Measurements from ENCODE around the gene POLDIP2. TPM values are rescaled to one million over a fixed set of nuclear protein-coding genes. Genes with fewer than 3 reads are reported as not detected.
A peak's percentile ranks its signal among the peaks of the same experiment; 100 is the strongest.

The POLDIP2 gene
- total and polyA plus RNA-seq, 2 of the 13 experiments (the other 11 are each of a cell fraction or from before 2014, with no cell fraction given): 85.9 to 114 TPM

DNA sequence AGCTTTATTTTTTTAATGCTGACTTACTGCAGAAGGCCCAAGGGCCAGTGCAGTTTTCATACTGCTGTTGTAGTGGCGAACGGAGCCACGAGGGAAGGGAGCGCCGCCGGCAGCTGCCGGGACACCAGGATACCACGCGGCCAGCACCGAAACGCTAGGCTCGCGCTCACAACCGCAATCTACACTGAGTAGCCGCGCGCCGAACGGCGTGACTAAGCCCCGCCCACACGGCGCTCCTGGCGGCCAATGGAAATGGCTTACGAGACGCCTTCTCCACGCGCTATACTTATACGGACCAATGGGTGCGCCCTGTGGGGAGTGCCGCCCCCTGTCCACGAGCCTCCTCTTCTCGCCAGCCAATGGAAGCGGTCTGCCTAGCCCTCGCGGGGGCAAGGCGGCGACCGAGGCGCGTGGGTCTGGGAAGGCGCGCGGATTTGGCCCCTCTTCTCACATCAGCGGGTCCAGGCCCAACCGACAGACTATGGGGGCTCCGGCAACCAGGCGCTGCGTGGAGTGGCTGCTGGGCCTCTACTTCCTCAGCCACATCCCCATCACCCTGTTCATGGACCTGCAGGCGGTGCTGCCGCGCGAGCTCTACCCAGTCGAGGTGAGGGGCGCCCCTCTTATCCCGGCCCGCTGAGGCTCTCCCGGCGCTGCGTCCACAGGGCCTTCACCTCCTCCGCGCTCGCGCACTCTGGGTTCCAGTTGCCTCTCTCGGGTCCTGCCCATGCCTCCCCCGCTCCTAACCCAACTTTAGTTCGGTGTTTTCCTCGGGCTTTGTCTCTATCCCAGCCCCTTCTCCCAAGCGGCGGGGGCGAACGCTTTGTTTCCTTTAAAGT lies 38.3 kb downstream of the POLDIP2 start, which contains the start of gene TMEM97 (continued):
- TF ChIP-seq, protein P1, sequence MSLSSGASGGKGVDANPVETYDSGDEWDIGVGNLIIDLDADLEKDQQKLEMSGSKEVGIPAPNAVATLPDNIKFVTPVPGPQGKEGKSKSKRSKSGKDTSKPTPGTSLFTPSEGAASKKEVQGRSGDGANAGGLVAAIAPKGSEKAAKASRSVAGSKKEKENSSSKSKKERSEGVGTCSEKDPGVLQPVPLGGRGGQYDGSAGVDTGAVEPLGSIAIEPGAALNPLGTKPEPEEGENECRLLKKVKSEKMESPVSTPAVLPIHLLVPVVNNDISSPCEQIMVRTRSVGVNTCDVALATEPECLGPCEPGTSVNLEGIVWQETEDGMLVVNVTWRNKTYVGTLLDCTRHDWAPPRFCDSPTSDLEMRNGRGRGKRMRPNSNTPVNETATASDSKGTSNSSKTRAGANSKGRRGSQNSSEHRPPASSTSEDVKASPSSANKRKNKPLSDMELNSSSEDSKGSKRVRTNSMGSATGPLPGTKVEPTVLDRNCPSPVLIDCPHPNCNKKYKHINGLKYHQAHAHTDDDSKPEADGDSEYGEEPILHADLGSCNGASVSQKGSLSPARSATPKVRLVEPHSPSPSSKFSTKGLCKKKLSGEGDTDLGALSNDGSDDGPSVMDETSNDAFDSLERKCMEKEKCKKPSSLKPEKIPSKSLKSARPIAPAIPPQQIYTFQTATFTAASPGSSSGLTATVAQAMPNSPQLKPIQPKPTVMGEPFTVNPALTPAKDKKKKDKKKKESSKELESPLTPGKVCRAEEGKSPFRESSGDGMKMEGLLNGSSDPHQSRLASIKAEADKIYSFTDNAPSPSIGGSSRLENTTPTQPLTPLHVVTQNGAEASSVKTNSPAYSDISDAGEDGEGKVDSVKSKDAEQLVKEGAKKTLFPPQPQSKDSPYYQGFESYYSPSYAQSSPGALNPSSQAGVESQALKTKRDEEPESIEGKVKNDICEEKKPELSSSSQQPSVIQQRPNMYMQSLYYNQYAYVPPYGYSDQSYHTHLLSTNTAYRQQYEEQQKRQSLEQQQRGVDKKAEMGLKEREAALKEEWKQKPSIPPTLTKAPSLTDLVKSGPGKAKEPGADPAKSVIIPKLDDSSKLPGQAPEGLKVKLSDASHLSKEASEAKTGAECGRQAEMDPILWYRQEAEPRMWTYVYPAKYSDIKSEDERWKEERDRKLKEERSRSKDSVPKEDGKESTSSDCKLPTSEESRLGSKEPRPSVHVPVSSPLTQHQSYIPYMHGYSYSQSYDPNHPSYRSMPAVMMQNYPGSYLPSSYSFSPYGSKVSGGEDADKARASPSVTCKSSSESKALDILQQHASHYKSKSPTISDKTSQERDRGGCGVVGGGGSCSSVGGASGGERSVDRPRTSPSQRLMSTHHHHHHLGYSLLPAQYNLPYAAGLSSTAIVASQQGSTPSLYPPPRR (CRISPR knock-in tag; IDR thresholded peaks at IDR 0.05; ENCODE audit: borderline replicate concordance): 0 out of 2 replicates have a peak, but pooled peaks have one; percentile 28
- TF ChIP-seq, protein P2, sequence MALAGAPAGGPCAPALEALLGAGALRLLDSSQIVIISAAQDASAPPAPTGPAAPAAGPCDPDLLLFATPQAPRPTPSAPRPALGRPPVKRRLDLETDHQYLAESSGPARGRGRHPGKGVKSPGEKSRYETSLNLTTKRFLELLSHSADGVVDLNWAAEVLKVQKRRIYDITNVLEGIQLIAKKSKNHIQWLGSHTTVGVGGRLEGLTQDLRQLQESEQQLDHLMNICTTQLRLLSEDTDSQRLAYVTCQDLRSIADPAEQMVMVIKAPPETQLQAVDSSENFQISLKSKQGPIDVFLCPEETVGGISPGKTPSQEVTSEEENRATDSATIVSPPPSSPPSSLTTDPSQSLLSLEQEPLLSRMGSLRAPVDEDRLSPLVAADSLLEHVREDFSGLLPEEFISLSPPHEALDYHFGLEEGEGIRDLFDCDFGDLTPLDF (CRISPR knock-in tag; IDR thresholded peaks at IDR 0.05): peak; percentile 92
- TF ChIP-seq CENPT (CRISPR knock-in tag; IDR thresholded peaks at IDR 0.05; ENCODE audit: low read depth): peak; percentile 87
- no peak for TF ChIP-seq KDM6A (CRISPR knock-in tag; IDR thresholded peaks at IDR 0.05; ENCODE audit: low read depth)
- peak; percentile 82 for TF ChIP-seq GATAD1 (CRISPR knock-in tag; IDR thresholded peaks at IDR 0.05)
- TF ChIP-seq POLR2G (IDR thresholded peaks at IDR 0.05; ENCODE audit: low read depth, low read length): peak; percentile 80
- TF ChIP-seq ZNF10 (CRISPR knock-in tag; IDR thresholded peaks at IDR 0.05; ENCODE audit: borderline replicate concordance, low read depth): no peak
- no peak; the same call in 1 of the 2 replicates for TF ChIP-seq XBP1 (CRISPR knock-in tag; IDR thresholded peaks at IDR 0.05)
- TF ChIP-seq ARID2 (CRISPR knock-in tag; IDR thresholded peaks at IDR 0.05; ENCODE audit: borderline replicate concordance): peak; percentile 93
- peak; percentile 85 for TF ChIP-seq PHF21A (CRISPR knock-in tag; IDR thresholded peaks at IDR 0.05)
- TF ChIP-seq ZNF775 (CRISPR knock-in tag; IDR thresholded peaks at IDR 0.05; ENCODE audit: borderline replicate concordance): no peak
- no peak; the same call in 1 of the 2 replicates for TF ChIP-seq ETV5 (CRISPR knock-in tag; IDR thresholded peaks at IDR 0.05; ENCODE audit: borderline replicate concordance)
- no peak for TF ChIP-seq PPARG (CRISPR knock-in tag; conservative IDR thresholded peaks at IDR 0.05)
- TF ChIP-seq CCAR2 (optimal IDR thresholded peaks at IDR 0.05; ENCODE audit: low read depth, low read length): no peak
- peak; percentile 72 for TF ChIP-seq MED1 (CRISPR knock-in tag; IDR thresholded peaks at IDR 0.05)
- TF ChIP-seq, protein P3, sequence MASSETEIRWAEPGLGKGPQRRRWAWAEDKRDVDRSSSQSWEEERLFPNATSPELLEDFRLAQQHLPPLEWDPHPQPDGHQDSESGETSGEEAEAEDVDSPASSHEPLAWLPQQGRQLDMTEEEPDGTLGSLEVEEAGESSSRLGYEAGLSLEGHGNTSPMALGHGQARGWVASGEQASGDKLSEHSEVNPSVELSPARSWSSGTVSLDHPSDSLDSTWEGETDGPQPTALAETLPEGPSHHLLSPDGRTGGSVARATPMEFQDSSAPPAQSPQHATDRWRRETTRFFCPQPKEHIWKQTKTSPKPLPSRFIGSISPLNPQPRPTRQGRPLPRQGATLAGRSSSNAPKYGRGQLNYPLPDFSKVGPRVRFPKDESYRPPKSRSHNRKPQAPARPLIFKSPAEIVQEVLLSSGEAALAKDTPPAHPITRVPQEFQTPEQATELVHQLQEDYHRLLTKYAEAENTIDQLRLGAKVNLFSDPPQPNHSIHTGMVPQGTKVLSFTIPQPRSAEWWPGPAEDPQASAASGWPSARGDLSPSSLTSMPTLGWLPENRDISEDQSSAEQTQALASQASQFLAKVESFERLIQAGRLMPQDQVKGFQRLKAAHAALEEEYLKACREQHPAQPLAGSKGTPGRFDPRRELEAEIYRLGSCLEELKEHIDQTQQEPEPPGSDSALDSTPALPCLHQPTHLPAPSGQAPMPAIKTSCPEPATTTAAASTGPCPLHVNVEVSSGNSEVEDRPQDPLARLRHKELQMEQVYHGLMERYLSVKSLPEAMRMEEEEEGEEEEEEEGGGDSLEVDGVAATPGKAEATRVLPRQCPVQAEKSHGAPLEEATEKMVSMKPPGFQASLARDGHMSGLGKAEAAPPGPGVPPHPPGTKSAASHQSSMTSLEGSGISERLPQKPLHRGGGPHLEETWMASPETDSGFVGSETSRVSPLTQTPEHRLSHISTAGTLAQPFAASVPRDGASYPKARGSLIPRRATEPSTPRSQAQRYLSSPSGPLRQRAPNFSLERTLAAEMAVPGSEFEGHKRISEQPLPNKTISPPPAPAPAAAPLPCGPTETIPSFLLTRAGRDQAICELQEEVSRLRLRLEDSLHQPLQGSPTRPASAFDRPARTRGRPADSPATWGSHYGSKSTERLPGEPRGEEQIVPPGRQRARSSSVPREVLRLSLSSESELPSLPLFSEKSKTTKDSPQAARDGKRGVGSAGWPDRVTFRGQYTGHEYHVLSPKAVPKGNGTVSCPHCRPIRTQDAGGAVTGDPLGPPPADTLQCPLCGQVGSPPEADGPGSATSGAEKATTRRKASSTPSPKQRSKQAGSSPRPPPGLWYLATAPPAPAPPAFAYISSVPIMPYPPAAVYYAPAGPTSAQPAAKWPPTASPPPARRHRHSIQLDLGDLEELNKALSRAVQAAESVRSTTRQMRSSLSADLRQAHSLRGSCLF (CRISPR knock-in tag; IDR thresholded peaks at IDR 0.05; ENCODE audit: borderline replicate concordance): no peak; the same call in 1 of the 2 replicates
- no peak for TF ChIP-seq JDP2 (CRISPR knock-in tag; IDR thresholded peaks at IDR 0.05; ENCODE audit: borderline replicate concordance)
- peak; percentile 81 for TF ChIP-seq SALL1 (CRISPR knock-in tag; IDR thresholded peaks at IDR 0.05)
- peak; percentile 80 to 88 for TF ChIP-seq POLR2A (IDR thresholded peaks at IDR 0.05; ENCODE audit: insufficient read depth in 1 of 2, low read depth in 2 of 2, low read length in 2 of 2)
